Mucosa of descending colon (tissue), 3 donors: Measurements from ENCODE around the gene BLVRA. TPM values are rescaled to one million over a fixed set of nuclear protein-coding genes. Genes with fewer than 3 reads are reported as not detected.
A peak's percentile ranks its signal among the peaks of the same experiment; 100 is the strongest.
"Not testable (repeated sequence)": the region's sequence is repeated elsewhere in the genome, so short reads cannot be mapped to it uniquely, and the experiment has no call there.

ENCODE experiments used
- ATAC-seq: fragments of 200-7000 bp; cut with Tn5 transposase; one replicate; pipeline ENCODE4 v1.9.1; 2020; ENCODE audit warnings: mild to moderate bottlenecking, moderate library complexity
- DNase-seq, 3 donors: peaks; one replicate each; pipeline ENCODE4 v3.0.0-alpha.2; 2020
- H3K36me3 ChIP-seq: fragments of 200-600 bp; one replicate; pipeline ENCODE4 v1.8.0; 2021; ENCODE audit warnings: low read depth, mild to moderate bottlenecking
- H3K4me1 ChIP-seq: fragments of 200-600 bp; one replicate; pipeline ENCODE4 v1.8.0; 2021; ENCODE audit warnings: low read depth, mild to moderate bottlenecking
- H3K4me3 ChIP-seq: fragments of 200-600 bp; one replicate; pipeline ENCODE4 v1.8.0; 2021; ENCODE audit warnings: mild to moderate bottlenecking
- H3K9me3 ChIP-seq: fragments of 200-600 bp; one replicate; pipeline ENCODE4 v1.8.0; 2021; ENCODE audit warnings: mild to moderate bottlenecking
- intact Hi-C, 2 donors: fragments of 100-400 bp; cut with DNase I in 1 of 2; cut with micrococcal nuclease in 1 of 2; formaldehyde crosslinking; loops; one replicate each; pipeline versions ENCODE4 v1.11.0 to v1.11.1; 2022; cut with DNase I, micrococcal nuclease
- total RNA-seq, 3 donors: library from RNA; stranded (reverse); fragmentation: NEBNext Ultra II Directional in 2 of 3; extraction: Animal tissue kit (Norgen Biotek cat#: 25700) in 2 of 3; gene quantifications; one replicate each; pipeline versions ENCODE4 v1.2.1 to v1.2.4, GENCODE V29; 2021 to 2023
- TF ChIP-seq, protein P1 (sequence below): fragments of 200-600 bp; IDR thresholded peaks from one replicate; pipeline ENCODE4 v1.8.0; 2022; ENCODE audit warnings: antibody characterized with exemption, mild to moderate bottlenecking
- donor health status: DM: no; HTN: no; CAD: no; lungs with moderate emphysema.
- donor health status: DM: no; HTN: no; CAD: no.
- donor health status: DM: no; HTN: yes; CAD: no.

BLVRA gene
- total RNA-seq, 3 donors from 2014 or later: 8.1 to 55.4 (median 12.9) TPM

GRCh38 chr7:43792471-43793150 is 34.1 kb downstream of the BLVRA start:
- ATAC-seq (no peak), DNase-seq (no peak)
- no peaks in the 10 kb centered on the region for H3K9me3 ChIP-seq
- TF ChIP-seq, protein P1, sequence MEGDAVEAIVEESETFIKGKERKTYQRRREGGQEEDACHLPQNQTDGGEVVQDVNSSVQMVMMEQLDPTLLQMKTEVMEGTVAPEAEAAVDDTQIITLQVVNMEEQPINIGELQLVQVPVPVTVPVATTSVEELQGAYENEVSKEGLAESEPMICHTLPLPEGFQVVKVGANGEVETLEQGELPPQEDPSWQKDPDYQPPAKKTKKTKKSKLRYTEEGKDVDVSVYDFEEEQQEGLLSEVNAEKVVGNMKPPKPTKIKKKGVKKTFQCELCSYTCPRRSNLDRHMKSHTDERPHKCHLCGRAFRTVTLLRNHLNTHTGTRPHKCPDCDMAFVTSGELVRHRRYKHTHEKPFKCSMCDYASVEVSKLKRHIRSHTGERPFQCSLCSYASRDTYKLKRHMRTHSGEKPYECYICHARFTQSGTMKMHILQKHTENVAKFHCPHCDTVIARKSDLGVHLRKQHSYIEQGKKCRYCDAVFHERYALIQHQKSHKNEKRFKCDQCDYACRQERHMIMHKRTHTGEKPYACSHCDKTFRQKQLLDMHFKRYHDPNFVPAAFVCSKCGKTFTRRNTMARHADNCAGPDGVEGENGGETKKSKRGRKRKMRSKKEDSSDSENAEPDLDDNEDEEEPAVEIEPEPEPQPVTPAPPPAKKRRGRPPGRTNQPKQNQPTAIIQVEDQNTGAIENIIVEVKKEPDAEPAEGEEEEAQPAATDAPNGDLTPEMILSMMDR: no peak
- no peak overlapping the region for H3K4me3 ChIP-seq
- intact Hi-C loops: no loop called here
- no peaks in the 10 kb centered on the region for H3K4me1 ChIP-seq
- no peaks in the 10 kb centered on the region for H3K36me3 ChIP-seq

DNA sequence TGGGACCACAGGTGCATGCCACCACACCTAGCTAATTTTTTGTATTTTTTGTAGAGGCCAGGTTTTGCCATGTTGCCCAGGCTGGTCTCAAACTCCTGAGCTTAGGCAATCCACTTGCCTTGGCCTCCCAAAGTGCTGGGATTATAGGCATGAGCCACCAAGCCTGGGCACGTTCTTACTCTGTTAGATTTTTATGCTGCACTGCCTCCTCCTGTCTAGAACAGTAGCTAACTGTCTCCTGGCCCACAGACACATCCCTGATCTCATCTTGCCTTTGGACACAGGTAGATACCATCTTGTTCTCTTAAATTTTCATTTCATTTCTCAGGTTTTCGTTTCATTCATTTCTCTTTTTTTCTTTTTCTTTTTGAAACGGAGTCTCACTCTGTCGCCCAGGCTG is 41.1 kb downstream of the BLVRA start:
- Histone ChIP-seq H3K36me3 (no peaks in the 10 kb centered on the region), H3K4me3 (no peak overlapping the region), H3K4me1 (no peaks in the 10 kb centered on the region), H3K9me3 (no peaks in the 10 kb centered on the region)
- TF ChIP-seq, protein P1: no peak
- intact Hi-C loops: no loop called here
- ATAC-seq (peak; percentile 31), DNase-seq (peak in 1 of 3 donors; percentile 11)

GRCh38 chr7:43803865-43804264 is 45.4 kb downstream of the BLVRA start:
- TF ChIP-seq, protein P1: no peak
- Histone ChIP-seq H3K9me3 (no peaks in the 10 kb centered on the region), H3K4me3 (no peak overlapping the region), H3K4me1 (no peaks in the 10 kb centered on the region), H3K36me3 (no peaks in the 10 kb centered on the region)
- intact Hi-C loops: no loop called here
- no peak for ATAC-seq
- no peak for DNase-seq

GRCh38 chr7:43808410-43808809 is 49.9 kb downstream of the BLVRA start:
- Histone ChIP-seq H3K9me3 (no peaks in the 10 kb centered on the region), H3K36me3 (no peaks in the 10 kb centered on the region), H3K4me1 (no peaks in the 10 kb centered on the region), H3K4me3 (no peak overlapping the region)
- intact Hi-C loops: no loop called here
- TF ChIP-seq, protein P1: no peak
- ATAC-seq (no peak), DNase-seq (no peak)

DNA sequence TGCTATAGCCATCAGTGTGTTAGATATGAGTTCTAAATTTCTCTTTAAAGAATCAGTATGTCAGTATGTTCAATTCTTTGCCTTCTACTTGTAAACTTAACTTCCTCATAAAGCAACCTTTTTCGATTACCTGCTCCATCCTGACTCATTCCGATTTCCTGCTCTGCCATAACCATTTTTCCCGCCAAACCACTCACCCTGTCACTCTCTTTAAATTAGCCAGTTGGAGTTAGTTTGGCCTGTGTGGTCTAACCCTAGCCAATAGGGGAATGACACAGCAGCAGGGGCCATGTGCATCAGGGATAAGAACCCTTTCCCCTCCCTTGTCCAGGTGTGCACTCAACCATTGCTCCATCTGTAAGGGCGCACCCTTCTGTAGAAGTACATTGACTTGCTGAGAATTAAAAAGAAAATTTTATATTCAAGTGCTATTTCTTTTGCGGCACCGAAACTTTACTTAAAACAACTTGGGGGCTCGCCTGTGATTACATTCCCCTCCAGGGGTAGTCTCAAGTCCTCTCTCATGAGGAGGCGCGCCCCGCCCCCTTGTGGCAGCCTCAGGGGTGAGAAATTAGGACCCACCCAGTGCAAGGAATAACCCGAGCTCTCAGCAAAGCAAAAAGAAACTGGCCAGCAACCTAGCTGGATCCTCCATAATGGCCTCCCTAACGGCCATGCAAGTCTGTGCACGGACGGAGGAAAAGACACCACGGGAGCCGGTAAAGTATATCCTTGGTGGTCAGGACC is 51.9 kb downstream of the BLVRA start:
- H3K36me3 ChIP-seq, intact Hi-C loops, H3K9me3 ChIP-seq, ATAC-seq, H3K4me3 ChIP-seq, H3K4me1 ChIP-seq: not testable (repeated sequence)
- peak in 2 of 3 donors; percentile 34 to 49 for DNase-seq

DNA sequence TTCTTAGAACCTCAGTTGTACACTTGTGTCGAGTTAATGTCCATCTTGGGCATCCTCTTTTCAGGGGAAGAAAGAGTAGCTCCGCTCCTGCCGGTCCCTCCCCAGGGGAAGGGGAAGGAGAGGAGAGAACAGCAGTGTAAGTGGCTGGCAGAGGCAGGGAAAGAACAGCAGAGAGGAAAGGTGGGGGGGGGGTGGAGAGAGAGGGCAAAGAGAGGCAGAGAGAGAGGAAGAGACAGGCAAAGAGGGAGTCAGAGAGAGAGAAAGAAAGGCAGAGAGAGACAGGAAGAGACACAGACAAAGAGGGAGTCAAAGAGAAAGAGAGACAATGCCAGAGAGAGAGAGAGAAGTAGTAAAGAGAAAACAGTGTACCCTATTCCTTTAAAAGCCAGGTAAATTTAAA is 56.9 kb downstream of the BLVRA start:
- DNase-seq (no peak), ATAC-seq (no peak)
- Histone ChIP-seq H3K4me1 (no peaks in the 10 kb centered on the region), H3K36me3 (no peaks in the 10 kb centered on the region), H3K4me3 (no peak overlapping the region), H3K9me3 (no peaks in the 10 kb centered on the region)
- intact Hi-C loops: no loop called here
- TF ChIP-seq, protein P1: no peak

DNA sequence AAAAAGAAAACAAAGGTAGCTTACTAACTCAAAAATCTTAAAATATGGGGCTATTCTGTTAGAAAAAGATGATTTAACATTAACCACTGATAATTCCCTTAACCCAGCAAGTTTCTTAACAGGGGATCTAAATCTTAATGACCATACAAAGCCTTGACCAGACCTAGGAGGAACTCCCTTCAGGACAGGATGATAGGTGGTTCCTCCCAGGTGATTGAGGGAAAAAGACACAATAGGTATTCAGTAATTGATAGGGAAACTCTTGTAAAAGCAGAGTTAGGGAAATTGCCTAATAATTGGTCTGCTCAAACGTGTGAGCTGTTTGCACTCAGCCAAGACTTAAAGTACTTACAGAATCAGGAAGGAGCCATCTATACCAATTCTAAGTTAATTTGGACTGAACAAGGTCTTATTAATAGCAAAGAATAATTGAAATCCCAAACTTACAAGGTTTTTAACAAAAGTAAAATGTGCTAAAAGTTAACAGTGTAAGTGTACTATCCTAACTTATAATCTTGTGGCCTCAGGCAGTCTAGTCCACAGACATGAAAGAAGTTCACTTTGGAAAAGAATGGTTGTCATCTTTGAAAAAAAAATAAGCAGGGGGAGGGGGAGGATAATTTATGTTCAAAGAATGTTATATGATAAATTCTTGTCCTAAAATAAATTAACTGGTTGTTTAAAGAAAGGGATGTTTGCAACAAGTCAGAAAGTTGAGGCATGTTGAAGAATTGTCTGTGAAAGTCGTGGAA is 57.7 kb downstream of the BLVRA start:
- DNase-seq, H3K4me1 ChIP-seq, ATAC-seq, H3K9me3 ChIP-seq, intact Hi-C loops, H3K4me3 ChIP-seq, H3K36me3 ChIP-seq: not testable (repeated sequence)

DNA sequence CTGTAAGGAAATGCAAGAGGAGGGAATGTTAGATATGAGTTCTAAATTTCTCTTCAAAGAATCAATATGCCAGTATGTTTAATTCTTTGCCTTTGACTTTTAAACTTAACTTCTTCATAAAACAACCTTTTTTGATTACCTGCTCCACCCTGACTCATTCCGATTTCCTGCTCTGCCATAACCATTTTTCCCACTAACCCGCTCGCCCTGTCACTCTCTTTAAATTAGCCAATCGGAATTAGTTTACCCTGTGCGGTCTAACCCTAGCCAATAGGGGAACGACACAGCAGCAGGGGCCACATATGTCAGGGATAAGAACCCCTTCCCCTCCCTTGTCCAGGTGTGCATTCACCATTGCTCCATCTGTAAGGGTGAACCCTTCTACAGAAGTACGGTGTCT is 64.9 kb downstream of the BLVRA start:
- DNase-seq, H3K36me3 ChIP-seq, H3K4me1 ChIP-seq, intact Hi-C loops, H3K4me3 ChIP-seq, H3K9me3 ChIP-seq, ATAC-seq: not testable (repeated sequence)
